G401 (cell line): ENCODE results near the gene SSTR4. TPM values are rescaled to one million over a fixed set of nuclear protein-coding genes. Genes with fewer than 3 reads are reported as not detected.

Source experiments
- DNase-seq: peaks from one replicate; pipeline ENCODE4 v3.0.0-alpha.2; 2015; ENCODE audit warnings: low spot score
- in situ Hi-C: cut with HindIII; loops from 2 replicates; pipeline ENCODE4 v1.10.0; 2016; ENCODE audit warnings: low sequenced_read_pairs, mixed read lengths
- total RNA-seq: library from RNA; depleted of rRNA; stranded (reverse); fragments of >200 nt; shearing (Covaris generic); gene quantifications from 2 replicates; pipeline ENCODE4 v1.2.3, GENCODE V29; 2014; rRNA removed

Gene SSTR4
- total RNA-seq, 1 experiment from 2014 or later: not detected

GRCh38 chr20:23082846-23083552, 47.9 kb downstream of the SSTR4 start:
- no peak for DNase-seq
- in situ Hi-C loops: no loop called here

DNA sequence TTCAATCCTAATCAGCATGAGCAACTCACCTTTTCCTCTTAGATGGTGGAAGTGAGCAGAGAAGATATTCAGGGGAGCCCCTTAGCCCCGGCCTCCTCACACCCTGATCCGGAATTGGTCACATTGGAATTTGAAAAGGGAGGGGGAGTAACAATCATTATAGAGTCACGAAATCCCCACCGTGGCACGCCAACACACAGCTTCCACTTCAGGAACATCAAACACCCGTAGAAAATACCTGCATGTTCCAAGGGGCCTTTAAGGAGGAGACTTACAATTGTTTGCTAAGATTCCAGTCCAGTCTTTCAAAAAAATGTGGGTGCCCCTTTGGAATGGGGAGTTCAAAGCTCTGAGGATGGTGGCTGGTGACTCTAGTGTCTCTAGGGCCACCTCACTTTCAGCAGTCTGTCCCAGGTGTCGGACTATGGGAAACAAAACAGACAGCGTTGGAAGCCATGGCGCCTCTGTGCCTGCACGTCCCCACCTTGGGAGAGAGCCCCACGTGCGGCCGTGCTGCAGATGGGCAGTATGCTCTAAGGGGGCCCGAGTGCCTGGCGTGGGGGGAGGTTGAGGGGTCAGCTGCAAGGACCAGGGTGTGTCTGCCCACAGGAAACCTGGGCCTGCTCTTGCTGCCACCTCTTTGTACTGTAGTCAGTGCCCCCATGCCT, 48.6 kb downstream of the SSTR4 start:
- DNase-seq: no peak
- in situ Hi-C loops: no loop called here

GRCh38 chr20:23084282-23084844, 49.3 kb downstream of the SSTR4 start:
- DNase-seq: no peak
- in situ Hi-C loops: no loop called here

DNA sequence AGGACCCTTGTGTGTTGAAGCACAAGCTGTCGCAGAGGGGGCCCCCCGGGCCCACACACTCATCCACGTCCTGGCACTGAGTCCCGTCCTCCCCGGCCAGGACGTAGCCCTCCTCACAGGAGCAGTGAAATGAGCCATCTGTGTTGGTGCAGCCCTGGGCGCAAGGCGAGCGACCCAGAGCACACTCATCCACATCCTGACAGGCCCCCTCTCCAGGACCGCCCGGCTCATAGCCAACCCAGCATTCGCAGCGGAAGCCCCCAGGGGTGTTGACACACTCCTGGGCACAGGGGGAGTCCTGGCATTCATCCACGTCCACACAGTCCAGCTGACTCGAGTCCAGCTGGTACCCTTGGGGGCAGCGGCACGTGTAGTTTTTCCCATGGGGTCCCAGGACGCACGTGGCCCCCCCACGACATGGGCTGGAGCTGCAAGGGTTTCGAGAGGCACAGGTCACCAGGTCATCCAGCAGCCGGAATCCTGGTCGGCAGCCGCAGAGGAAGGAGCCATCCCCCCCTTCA, 49.8 kb downstream of the SSTR4 start:
- in situ Hi-C loops: no loop called here

DNA sequence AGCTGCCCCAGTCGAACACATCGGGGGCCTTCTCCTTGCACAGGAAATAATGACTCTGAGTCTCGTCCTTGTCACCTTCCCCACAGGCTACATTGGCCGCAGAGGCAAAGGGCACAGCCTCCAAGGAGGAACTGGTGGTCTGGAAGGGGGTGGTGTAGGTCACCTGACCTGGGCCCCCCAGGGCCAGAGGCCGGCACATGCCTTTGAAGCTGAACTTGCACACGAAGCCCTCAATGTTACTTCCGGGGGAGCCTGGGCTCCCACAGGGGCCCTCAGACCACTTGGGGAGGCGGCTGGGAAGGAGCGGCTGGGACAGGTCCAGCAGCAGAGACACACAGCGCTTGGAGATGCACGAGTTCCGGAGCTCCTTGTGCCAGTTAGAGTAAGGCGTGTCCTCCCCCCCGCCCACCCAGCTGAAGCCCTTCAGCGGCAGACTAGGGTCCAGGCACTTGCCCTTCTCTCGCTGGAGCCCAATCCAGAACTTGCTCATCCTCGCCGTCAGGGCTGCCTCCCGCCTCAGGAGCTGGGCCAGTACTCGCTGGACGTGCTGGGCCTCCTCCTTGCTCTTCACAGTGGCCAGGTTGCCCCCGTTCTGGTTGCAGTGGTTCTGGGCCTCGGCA, 50.4 kb downstream of the SSTR4 start:
- DNase-seq: no peak
- in situ Hi-C loops: no loop called here

More for the DNA sequence above, 49.8 kb downstream of the SSTR4 start:
- no peak for DNase-seq

DNA sequence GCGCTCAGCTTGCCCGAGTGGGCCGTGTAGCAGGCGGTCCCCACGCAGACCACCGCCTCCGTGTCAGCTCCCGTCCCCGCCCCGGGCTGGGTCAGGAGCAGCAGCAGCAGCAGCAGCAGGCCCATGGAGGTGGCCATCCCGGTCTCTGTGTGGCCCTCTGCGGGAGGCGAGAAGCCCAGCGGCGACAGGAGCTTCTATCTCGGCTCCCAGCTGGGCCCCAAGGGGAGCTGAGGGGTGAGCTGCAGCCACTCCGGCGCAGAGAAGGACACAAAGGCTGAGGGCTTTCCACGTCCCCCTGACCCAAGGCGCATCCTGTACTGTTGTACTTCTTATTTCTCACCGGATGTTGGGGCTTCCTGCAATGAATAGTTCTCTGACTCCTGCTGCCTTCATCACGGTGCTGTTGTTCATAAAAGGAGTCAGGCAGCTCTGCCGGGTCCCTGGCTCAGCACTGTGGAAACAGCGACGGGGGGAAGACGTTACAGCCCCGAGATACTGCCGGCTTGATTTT, 51.0 kb downstream of the SSTR4 start, which contains the start of gene CD93:
Gene CD93, minus strand, starts transcription at position 269 of the 511 bp plus-strand sequence. Its CDS starts 132 bp downstream, at position 137.
- in situ Hi-C loops: no loop called here

GRCh38 chr20:23086931-23087411, 51.9 kb downstream of the SSTR4 start:
- DNase-seq: no peak
- in situ Hi-C loops: no loop called here

More for the DNA sequence above, 51.0 kb downstream of the SSTR4 start, which contains the start of gene CD93:
- no peak for DNase-seq

DNA sequence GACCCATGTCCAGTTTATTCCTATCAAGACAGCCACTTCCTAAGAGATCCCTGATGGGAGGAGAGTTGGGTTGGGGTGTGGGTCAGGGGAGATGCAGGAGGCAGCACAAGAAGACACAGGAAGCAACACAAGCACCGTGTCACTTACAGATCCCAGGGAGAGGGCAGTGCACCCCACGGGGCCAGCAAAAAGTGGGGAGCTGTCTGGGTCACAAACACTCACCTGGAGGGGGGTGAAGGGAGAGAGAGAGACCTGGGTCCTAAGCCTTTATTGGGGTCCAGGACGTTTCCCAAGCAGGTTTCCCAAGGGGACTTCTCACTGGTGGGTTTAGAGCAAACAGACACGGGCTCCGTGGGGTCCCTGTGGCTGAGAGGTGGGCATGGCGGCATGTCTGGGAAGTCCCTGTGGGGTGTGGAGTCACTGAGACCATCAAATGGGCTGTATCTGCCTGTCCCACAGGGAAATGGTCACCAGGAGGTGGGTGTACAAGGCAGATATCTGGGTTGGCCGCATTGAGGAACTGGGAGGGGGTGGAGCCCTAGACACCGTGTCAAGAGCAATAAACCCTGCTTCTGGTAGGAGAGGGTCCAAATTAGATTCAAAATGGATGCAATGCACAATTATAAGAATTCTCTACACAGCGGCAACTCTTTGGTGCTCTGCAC, 52.6 kb downstream of the SSTR4 start:
- in situ Hi-C loops: no loop called here
- DNase-seq: no peak

Other genes starting within 250 kb of the SSTR4 start
- gene THBD, start 14.4 kb downstream of the SSTR4 start, total RNA-seq: not detected in 2 replicates
- not detected in 2 replicates for gene CD93, start 51.0 kb downstream of the SSTR4 start, total RNA-seq